ENCODE results near the gene TALDO1. TPM values are rescaled to one million over a fixed set of nuclear protein-coding genes. Genes with fewer than 3 reads are reported as not detected.
A peak's percentile ranks its signal among the peaks of the same experiment; 100 is the strongest.
"Not testable (repeated sequence)": the region's sequence is repeated elsewhere in the genome, so short reads cannot be mapped to it uniquely, and the experiment has no call there.

The TALDO1 gene
- total RNA-seq, 2 donors from 2014 or later = 152 to 155 TPM

GRCh38 chr11:734541-734940, 12.7 kb upstream of the TALDO1 start:
- H3K27ac Mint-ChIP-seq; H3K9me3 Mint-ChIP-seq; H3K27me3 Mint-ChIP-seq (ENCODE audit: low read depth); ATAC-seq (replicated peaks in 1 of 2); DNase-seq; H3K4me3 Mint-ChIP-seq; H3K36me3 Mint-ChIP-seq (ENCODE audit: insufficient read depth in 2 of 2): not testable (repeated sequence)
- peaks cover 17% of the 10 kb centered on the region for H3K4me1 Mint-ChIP-seq (ENCODE audit: low read depth)

- peak; percentile 18 to 42 for ATAC-seq (replicated peaks in 1 of 2)
- DNase-seq = no peak
- Mint-ChIP-seq H3K27me3 (ENCODE audit: low read depth) (no peaks in the 10 kb centered on the region), H3K27ac (peak overlapping the region; percentile 27), H3K4me1 (ENCODE audit: low read depth) (peaks cover 17% of the 10 kb centered on the region), H3K36me3 (ENCODE audit: insufficient read depth in 2 of 2) (peaks cover 0 to 2% of the 10 kb centered on the region in 2 donors), H3K4me3 (peak overlapping the region; percentile 72 to 75), H3K9me3 (no peaks in the 10 kb centered on the region)
Measured at GRCh38 chr11:737366-737765, 9.9 kb upstream of the TALDO1 start.

GRCh38 chr11:737899-738298, 9.4 kb upstream of the TALDO1 start:
- H3K4me1 Mint-ChIP-seq (ENCODE audit: low read depth) = peaks cover 17% of the 10 kb centered on the region
- not testable (repeated sequence) for H3K27me3 Mint-ChIP-seq (ENCODE audit: low read depth); H3K9me3 Mint-ChIP-seq; H3K36me3 Mint-ChIP-seq (ENCODE audit: insufficient read depth in 2 of 2); DNase-seq
- H3K4me3 Mint-ChIP-seq = peak overlapping the region; percentile 72 to 75
- H3K27ac Mint-ChIP-seq = peak overlapping the region; percentile 27
- ATAC-seq (replicated peaks in 1 of 2) = peak in 1 of 2 donors; percentile 43

GRCh38 chr11:742156-742546, 5.1 kb upstream of the TALDO1 start:
- DNase-seq = no peak
- no peak for ATAC-seq (replicated peaks in 1 of 2)
- Mint-ChIP-seq H3K4me1 (ENCODE audit: low read depth) (peaks cover 14% of the 10 kb centered on the region), H3K27ac (no peak overlapping the region), H3K9me3 (no peaks in the 10 kb centered on the region), H3K4me3 (no peak overlapping the region), H3K27me3 (ENCODE audit: low read depth) (no peaks in the 10 kb centered on the region), H3K36me3 (ENCODE audit: insufficient read depth in 2 of 2) (no peaks in the 10 kb centered on the region)

DNA sequence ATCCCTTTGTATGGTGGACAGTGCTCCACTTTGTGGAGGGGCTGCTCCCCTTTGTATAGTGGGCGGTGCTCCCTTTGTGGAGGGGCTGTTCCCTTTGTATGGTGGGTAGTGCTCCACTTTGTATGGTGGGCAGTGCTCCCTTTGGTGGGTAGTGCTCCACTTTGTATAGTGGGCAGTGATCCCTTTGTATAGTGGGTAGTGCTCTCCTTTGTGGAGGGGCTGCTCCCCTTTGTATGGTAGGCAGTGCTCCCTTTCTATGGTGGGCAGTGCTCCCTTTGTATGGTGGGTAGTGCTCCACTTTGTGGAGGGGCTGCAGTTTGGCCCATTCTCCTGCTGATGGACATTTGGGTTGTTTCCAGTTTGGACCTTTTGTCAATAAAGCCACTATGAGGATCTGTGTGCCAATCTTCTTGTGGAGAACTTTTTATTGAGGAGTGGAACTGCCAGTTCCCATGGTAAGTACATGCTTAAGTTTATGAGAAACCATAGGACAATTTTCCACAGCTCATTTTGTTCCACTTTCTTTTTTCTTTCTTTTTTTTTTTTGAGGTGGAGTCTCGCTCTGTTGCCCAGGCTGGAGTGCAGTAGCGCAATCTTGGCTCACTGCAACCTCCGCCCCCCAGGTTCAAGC, 4.6 kb upstream of the TALDO1 start:
- no peaks in the 10 kb centered on the region for H3K27me3 Mint-ChIP-seq (ENCODE audit: low read depth)
- no peak overlapping the region for H3K27ac Mint-ChIP-seq
- DNase-seq (no peak), ATAC-seq (replicated peaks in 1 of 2) (no peak)
- no peak overlapping the region for H3K4me3 Mint-ChIP-seq
- no peaks in the 10 kb centered on the region for H3K9me3 Mint-ChIP-seq
- peaks cover 8% of the 10 kb centered on the region for H3K4me1 Mint-ChIP-seq (ENCODE audit: low read depth)
- no peaks in the 10 kb centered on the region for H3K36me3 Mint-ChIP-seq (ENCODE audit: insufficient read depth in 2 of 2)

DNA sequence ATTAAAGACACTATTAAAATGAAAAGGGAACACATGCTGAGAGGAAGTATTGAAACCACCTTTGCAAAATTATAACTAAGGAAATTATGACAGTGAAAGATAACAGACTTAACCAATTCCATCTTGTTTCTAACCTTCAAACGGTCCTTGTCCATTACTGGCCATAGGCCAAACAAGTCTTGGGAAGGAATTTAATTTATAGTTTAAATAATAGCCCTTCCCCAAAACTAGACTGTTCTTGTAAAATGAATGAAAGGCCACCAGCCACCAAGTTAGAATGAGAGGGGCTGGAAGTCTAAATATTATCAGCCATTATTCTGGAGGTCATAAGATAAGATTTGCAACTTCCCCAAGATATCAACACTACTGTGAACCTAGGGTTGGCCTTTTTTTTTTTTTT, 1.8 kb upstream of the TALDO1 start:
- Mint-ChIP-seq H3K4me1 (ENCODE audit: low read depth) (peaks cover 12% of the 10 kb centered on the region), H3K27me3 (ENCODE audit: low read depth) (no peaks in the 10 kb centered on the region), H3K9me3 (no peaks in the 10 kb centered on the region), H3K4me3 (no peak overlapping the region), H3K36me3 (ENCODE audit: insufficient read depth in 2 of 2) (no peaks in the 10 kb centered on the region), H3K27ac (no peak overlapping the region)
- ATAC-seq (replicated peaks in 1 of 2) (no peak), DNase-seq (no peak)

DNA sequence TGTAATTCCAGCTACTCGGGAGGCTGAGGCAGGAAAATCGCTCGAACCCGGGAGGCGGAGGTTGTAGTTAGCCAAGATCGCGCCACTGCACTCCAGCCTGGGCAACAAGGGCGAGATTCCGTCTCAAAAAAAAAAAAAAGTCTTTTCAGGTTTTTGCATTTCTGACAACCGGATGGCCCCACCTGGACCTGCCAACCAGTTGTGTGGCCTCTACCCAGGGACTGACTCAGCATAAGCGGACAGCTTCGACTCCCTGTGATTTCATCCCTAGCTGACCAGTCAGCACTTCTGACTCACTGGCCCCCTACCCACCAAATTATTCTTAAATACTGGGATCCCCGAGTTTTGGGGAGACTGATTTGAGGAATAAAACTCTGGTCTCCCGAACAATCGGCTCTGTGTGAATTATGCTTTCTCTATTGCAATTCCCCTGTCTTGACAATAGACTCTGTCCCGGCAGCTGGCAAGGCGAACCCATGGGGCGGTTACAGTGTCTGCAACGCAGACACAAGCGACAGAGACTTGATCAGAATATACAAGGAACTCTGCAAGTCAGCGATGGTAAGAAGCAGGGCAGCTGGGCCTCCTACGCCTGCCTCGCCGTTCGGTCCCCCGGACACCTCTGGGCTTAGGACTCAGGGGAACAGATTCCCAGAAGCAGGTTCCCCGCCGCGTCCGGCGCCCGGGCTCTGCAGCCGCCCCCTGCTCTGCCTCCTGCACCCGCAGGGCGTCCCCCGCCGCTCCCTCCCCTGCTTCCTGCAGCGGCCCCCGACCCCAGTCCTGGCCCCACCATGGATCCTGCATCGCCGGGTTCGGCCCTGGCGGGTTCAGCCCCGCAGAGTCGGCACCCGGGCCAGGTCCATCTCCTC, 741 bp upstream of the TALDO1 start:
- no peaks in the 10 kb centered on the region for H3K9me3 Mint-ChIP-seq
- no peaks in the 10 kb centered on the region for H3K27me3 Mint-ChIP-seq (ENCODE audit: low read depth)
- DNase-seq (peak in 1 of 2 donors; percentile 32), ATAC-seq (replicated peaks in 1 of 2) (peak; percentile 26 to 58)
- peaks cover 12% of the 10 kb centered on the region for H3K4me1 Mint-ChIP-seq (ENCODE audit: low read depth)
- no peak overlapping the region for H3K27ac Mint-ChIP-seq
- H3K36me3 Mint-ChIP-seq (ENCODE audit: insufficient read depth in 2 of 2) = no peaks in the 10 kb centered on the region
- peak overlapping the region; percentile 91 to 94 for H3K4me3 Mint-ChIP-seq

GRCh38 chr11:748007-748359, 719 bp downstream of the TALDO1 start:
- Mint-ChIP-seq H3K4me1 (ENCODE audit: low read depth) (peaks cover 12% of the 10 kb centered on the region), H3K4me3 (peak overlapping the region; percentile 91 to 94), H3K9me3 (no peaks in the 10 kb centered on the region), H3K27ac (peak overlapping the region; percentile 87), H3K27me3 (ENCODE audit: low read depth) (no peaks in the 10 kb centered on the region), H3K36me3 (ENCODE audit: insufficient read depth in 2 of 2) (peaks cover 0 to 2% of the 10 kb centered on the region in 2 donors)
- DNase-seq (no peak), ATAC-seq (replicated peaks in 1 of 2) (peak in 1 of 2 donors; percentile 3)

GRCh38 chr11:749731-750130, 2.5 kb downstream of the TALDO1 start:
- no peaks in the 10 kb centered on the region for H3K9me3 Mint-ChIP-seq
- H3K27ac Mint-ChIP-seq = peak overlapping the region; percentile 72

GRCh38 chr11:760236-760635, 13.0 kb downstream of the TALDO1 start:
- H3K36me3 Mint-ChIP-seq (ENCODE audit: insufficient read depth in 2 of 2) = peaks cover 0 to 22% of the 10 kb centered on the region in 2 donors
- H3K4me3 Mint-ChIP-seq = no peak overlapping the region
- DNase-seq (no peak), ATAC-seq (replicated peaks in 1 of 2) (no peak)
- H3K9me3 Mint-ChIP-seq = no peaks in the 10 kb centered on the region
- peaks cover 4% of the 10 kb centered on the region for H3K4me1 Mint-ChIP-seq (ENCODE audit: low read depth)
- no peaks in the 10 kb centered on the region for H3K27me3 Mint-ChIP-seq (ENCODE audit: low read depth)
- no peak overlapping the region for H3K27ac Mint-ChIP-seq

More at GRCh38 chr11:749731-750130, 2.5 kb downstream of the TALDO1 start:
- peak overlapping the region; percentile 40 to 63 for H3K4me3 Mint-ChIP-seq
- DNase-seq = no peak
- peaks cover 12% of the 10 kb centered on the region for H3K4me1 Mint-ChIP-seq (ENCODE audit: low read depth)
- H3K36me3 Mint-ChIP-seq (ENCODE audit: insufficient read depth in 2 of 2) = peaks cover 0 to 2% of the 10 kb centered on the region in 2 donors
- ATAC-seq (replicated peaks in 1 of 2) = no peak
- H3K27me3 Mint-ChIP-seq (ENCODE audit: low read depth) = no peaks in the 10 kb centered on the region

- Mint-ChIP-seq H3K4me1 (ENCODE audit: low read depth) (peaks cover 13% of the 10 kb centered on the region), H3K36me3 (ENCODE audit: insufficient read depth in 2 of 2) (peaks cover 0 to 21% of the 10 kb centered on the region in 2 donors), H3K27ac (no peak overlapping the region), H3K4me3 (no peak overlapping the region), H3K9me3 (no peaks in the 10 kb centered on the region), H3K27me3 (ENCODE audit: low read depth) (no peaks in the 10 kb centered on the region)
- no peak for ATAC-seq (replicated peaks in 1 of 2)
- no peak for DNase-seq
Measured at GRCh38 chr11:761526-762108, 14.4 kb downstream of the TALDO1 start.

GRCh38 chr11:762421-763072, 15.3 kb downstream of the TALDO1 start:
- Mint-ChIP-seq H3K4me1 (ENCODE audit: low read depth) (peaks cover 17% of the 10 kb centered on the region), H3K4me3 (no peak overlapping the region), H3K9me3 (no peaks in the 10 kb centered on the region), H3K36me3 (ENCODE audit: insufficient read depth in 2 of 2) (peaks cover 0 to 15% of the 10 kb centered on the region in 2 donors), H3K27me3 (ENCODE audit: low read depth) (no peaks in the 10 kb centered on the region), H3K27ac (no peak overlapping the region)
- no peak for ATAC-seq (replicated peaks in 1 of 2)
- no peak for DNase-seq

DNA sequence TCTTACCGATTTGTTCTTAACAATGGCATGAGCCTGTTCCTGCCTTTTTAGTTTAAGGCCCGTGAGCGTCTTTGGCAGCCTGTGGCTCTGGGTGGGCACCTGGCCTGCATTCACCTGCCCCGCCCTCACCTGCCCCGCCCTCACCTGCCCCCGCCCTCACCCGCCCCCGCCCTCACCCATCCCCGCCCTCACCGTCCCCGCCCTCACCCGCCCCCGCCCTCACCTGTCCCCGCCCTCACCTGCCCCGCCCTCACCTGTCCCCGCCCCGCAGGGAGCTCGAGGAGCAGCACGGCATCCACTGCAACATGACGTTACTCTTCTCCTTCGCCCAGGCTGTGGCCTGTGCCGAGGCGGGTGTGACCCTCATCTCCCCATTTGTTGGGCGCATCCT, 15.8 kb downstream of the TALDO1 start:
- no peak for DNase-seq
- Mint-ChIP-seq H3K27ac (no peak overlapping the region), H3K9me3 (no peaks in the 10 kb centered on the region), H3K36me3 (ENCODE audit: insufficient read depth in 2 of 2) (peaks cover 0 to 12% of the 10 kb centered on the region in 2 donors), H3K4me1 (ENCODE audit: low read depth) (peaks cover 17% of the 10 kb centered on the region), H3K27me3 (ENCODE audit: low read depth) (no peaks in the 10 kb centered on the region), H3K4me3 (no peak overlapping the region)
- no peak for ATAC-seq (replicated peaks in 1 of 2)

Measured in activated T-cell treated with anti-CD3 and anti-CD28 coated beads, Interleukin-2, amount 50 U/mL, for 72 hours (primary cell).